Neural progenitor cell (in vitro differentiated cells): Measurements from ENCODE around the gene GATAD2A. TPM values are rescaled to one million over a fixed set of nuclear protein-coding genes. Genes with fewer than 3 reads are reported as not detected.

Experiments
- DNase-seq: peaks from one replicate; pipeline ENCODE4 v3.0.0-alpha.2; 2016; ENCODE audit warnings: low spot score
- H2AFZ ChIP-seq: fragments of 200-600 bp; sonication (generic); replicated peaks from 2 replicates; pipeline ENCODE4 v1.6.1; 2016; ENCODE audit warnings: antibody characterized with exemption
- H3F3A ChIP-seq: fragments of 200-600 bp; sonication (generic); 2 replicates; pipeline ENCODE4 v1.6.1; 2016; ENCODE audit warnings: antibody characterized with exemption, low read depth
- H3K27ac ChIP-seq: fragments of 200-600 bp; sonication (generic); 2 replicates; pipeline ENCODE4 v1.5.1; 2016; ENCODE audit warnings: mild to moderate bottlenecking
- H3K27me3 ChIP-seq: fragments of 200-600 bp; sonication (generic); 2 replicates; pipeline ENCODE4 v1.6.1; 2016; ENCODE audit warnings: mild to moderate bottlenecking, moderate library complexity
- H3K36me3 ChIP-seq: fragments of 200-600 bp; sonication (generic); 2 replicates; pipeline ENCODE4 v1.5.1; 2016
- H3K4me1 ChIP-seq: fragments of 200-600 bp; sonication (generic); 2 replicates; pipeline ENCODE4 v1.6.1; 2016; ENCODE audit warnings: mixed run types
- H3K4me2 ChIP-seq: fragments of 200-600 bp; sonication (generic); 2 replicates; pipeline ENCODE4 v1.6.1; 2016
- H3K4me3 ChIP-seq: fragments of 200-600 bp; sonication (generic); 2 replicates; pipeline ENCODE4 v1.5.1; 2016
- H3K79me2 ChIP-seq: fragments of 200-600 bp; sonication (generic); 2 replicates; pipeline ENCODE4 v1.6.1; 2016; ENCODE audit warnings: low read depth
- H3K9ac ChIP-seq: fragments of 200-600 bp; sonication (generic); 2 replicates; pipeline ENCODE4 v1.6.1; 2016
- H3K9me3 ChIP-seq: fragments of 200-600 bp; sonication (generic); 2 replicates; pipeline ENCODE4 v1.5.1; 2016; ENCODE audit warnings: low read depth
- H4K20me1 ChIP-seq: fragments of 200-600 bp; sonication (generic); 2 replicates; pipeline ENCODE4 v1.6.1; 2016; ENCODE audit warnings: low read depth
- H3K27ac Mint-ChIP-seq: 3 replicates; pipeline ENCODE4 v1.8.0; 2021; ENCODE audit warnings: mixed read lengths
- H3K27me3 Mint-ChIP-seq: 2 replicates; pipeline ENCODE4 v1.8.0; 2022; ENCODE audit warnings: low read depth, mild to moderate bottlenecking, inconsistent platforms, moderate library complexity, mixed read lengths; ENCODE audit not compliant: insufficient read depth
- H3K36me3 Mint-ChIP-seq: 3 replicates; pipeline ENCODE4 v1.8.0; 2021; ENCODE audit warnings: mixed read lengths
- H3K4me1 Mint-ChIP-seq: 3 replicates; pipeline ENCODE4 v1.8.0; 2021; ENCODE audit warnings: mixed read lengths
- H3K4me3 Mint-ChIP-seq: 3 replicates; pipeline ENCODE4 v1.8.0; 2021; ENCODE audit warnings: mild to moderate bottlenecking, moderate library complexity, mixed read lengths
- H3K9me3 Mint-ChIP-seq: 3 replicates; pipeline ENCODE4 v1.8.0; 2020; ENCODE audit warnings: mixed read lengths
- EZH2 ChIP-seq: fragments of 200-600 bp; sonication (generic); IDR thresholded peaks from 2 replicates; pipeline ENCODE4 v1.6.1; 2017; ENCODE audit warnings: antibody characterized with exemption, mild to moderate bottlenecking, moderate library complexity
- EZH2phosphoT487 ChIP-seq: fragments of 200-600 bp; sonication (generic); IDR thresholded peaks from 2 replicates; pipeline ENCODE4 v1.6.1; 2017; ENCODE audit warnings: antibody characterized with exemption
- total RNA-seq: library from RNA; depleted of rRNA; stranded (reverse); fragments of >200 nt; gene quantifications from 2 replicates; pipeline ENCODE4 v1.2.3, GENCODE V29; 2015; ENCODE audit warnings: low replicate concordance
- TF ChIP-seq, protein P1 (sequence below): fragments of 200-600 bp; sonication (generic); IDR thresholded peaks from 2 replicates; pipeline ENCODE4 v1.5.1; 2017; ENCODE audit warnings: antibody characterized with exemption, mild to moderate bottlenecking

Gene GATAD2A
- total RNA-seq, 1 donor from 2014 or later: 37.9 TPM

DNA sequence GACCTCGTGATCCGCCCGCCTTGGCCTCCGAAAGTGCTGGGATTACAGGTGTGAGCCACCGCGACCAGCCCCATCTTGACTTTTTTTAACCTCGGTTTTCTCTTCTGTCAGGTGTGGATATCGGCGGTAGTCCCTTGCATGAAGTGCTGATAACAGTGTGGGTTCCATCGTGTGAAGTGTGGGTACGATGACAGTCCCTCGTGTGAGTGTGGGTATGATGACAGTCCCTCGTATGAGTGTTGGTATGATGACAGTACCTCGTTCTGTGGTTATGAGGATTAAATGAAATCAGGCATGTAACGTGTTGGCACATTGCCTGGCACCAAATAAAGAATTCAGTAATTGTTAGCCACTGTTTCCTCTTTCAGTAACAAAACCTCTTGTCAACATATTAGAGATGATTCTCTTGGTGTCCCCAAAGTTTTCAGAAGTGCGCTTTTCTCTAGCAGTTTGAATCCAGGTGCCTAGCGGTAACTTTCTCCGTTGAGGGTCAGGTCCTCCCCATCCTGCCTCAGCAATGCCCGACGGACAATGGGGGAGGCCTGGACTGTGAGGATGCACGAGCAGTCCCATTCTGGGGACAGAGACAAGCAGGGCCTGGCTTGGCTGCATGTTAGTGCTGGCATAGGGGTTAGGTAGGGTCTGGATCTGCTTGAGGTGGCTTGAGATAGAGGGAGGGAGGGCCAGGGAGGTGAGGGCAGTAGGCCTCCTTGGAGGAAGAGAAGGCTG lies 15.3 kb downstream of the GATAD2A start:
- H3K4me1 Mint-ChIP-seq: peaks cover 19% of the 10 kb centered on the region
- H3K36me3 Mint-ChIP-seq: peaks cover 8% of the 10 kb centered on the region
- no peaks in the 10 kb centered on the region for H3F3A ChIP-seq
- no peaks in the 10 kb centered on the region for H3K27me3 ChIP-seq
- peaks cover 17% of the 10 kb centered on the region for H3K4me1 ChIP-seq
- no peak overlapping the region for H2AFZ ChIP-seq
- H3K4me3 ChIP-seq: no peak overlapping the region
- DNase-seq: no peak
- H3K4me3 Mint-ChIP-seq: no peak overlapping the region
- H3K27ac Mint-ChIP-seq: peak overlapping the region; percentile 78
- no peaks in the 10 kb centered on the region for H3K36me3 ChIP-seq
- peaks cover 100% of the 10 kb centered on the region for H3K79me2 ChIP-seq
- H3K9me3 ChIP-seq: no peaks in the 10 kb centered on the region
- peaks cover 90% of the 10 kb centered on the region for H4K20me1 ChIP-seq
- H3K27me3 Mint-ChIP-seq: no peaks in the 10 kb centered on the region
- no peak overlapping the region for H3K4me2 ChIP-seq
- H3K27ac ChIP-seq: no peak overlapping the region
- TF ChIP-seq, protein P1, sequence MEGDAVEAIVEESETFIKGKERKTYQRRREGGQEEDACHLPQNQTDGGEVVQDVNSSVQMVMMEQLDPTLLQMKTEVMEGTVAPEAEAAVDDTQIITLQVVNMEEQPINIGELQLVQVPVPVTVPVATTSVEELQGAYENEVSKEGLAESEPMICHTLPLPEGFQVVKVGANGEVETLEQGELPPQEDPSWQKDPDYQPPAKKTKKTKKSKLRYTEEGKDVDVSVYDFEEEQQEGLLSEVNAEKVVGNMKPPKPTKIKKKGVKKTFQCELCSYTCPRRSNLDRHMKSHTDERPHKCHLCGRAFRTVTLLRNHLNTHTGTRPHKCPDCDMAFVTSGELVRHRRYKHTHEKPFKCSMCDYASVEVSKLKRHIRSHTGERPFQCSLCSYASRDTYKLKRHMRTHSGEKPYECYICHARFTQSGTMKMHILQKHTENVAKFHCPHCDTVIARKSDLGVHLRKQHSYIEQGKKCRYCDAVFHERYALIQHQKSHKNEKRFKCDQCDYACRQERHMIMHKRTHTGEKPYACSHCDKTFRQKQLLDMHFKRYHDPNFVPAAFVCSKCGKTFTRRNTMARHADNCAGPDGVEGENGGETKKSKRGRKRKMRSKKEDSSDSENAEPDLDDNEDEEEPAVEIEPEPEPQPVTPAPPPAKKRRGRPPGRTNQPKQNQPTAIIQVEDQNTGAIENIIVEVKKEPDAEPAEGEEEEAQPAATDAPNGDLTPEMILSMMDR: no peak
- no peak for TF ChIP-seq EZH2phosphoT487
- TF ChIP-seq EZH2: no peak
- peaks cover 2% of the 10 kb centered on the region for H3K9me3 Mint-ChIP-seq
- H3K9ac ChIP-seq: no peak overlapping the region

DNA sequence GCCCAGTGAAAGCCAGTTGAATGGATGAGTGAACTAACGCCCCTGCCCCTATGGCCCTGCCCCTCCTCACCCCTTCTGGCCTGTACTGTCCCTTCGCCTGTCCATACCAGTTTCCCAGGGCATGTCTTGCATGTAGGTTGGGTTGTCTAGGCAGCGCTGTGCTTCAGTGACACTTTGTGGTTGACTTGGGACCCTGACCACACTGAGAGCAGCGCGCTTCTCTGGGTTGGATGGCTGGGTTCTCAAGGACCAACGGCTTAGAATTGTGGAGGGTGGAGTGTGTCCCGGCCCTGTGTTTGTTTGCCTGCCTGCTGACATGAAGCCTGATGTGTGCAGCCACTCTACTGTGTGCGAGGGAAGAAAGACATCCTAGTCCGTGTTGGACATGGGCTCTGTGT lies 15.8 kb downstream of the GATAD2A start:
- Histone ChIP-seq H3K27ac (no peak overlapping the region), H3K9ac (no peak overlapping the region), H3F3A (no peaks in the 10 kb centered on the region), H3K4me2 (no peak overlapping the region), H3K27me3 (no peaks in the 10 kb centered on the region), H3K4me1 (peaks cover 21% of the 10 kb centered on the region), H3K9me3 (no peaks in the 10 kb centered on the region), H4K20me1 (peaks cover 90% of the 10 kb centered on the region), H3K4me3 (no peak overlapping the region), H3K36me3 (no peaks in the 10 kb centered on the region), H2AFZ (no peak overlapping the region), H3K79me2 (peaks cover 100% of the 10 kb centered on the region)
- Mint-ChIP-seq H3K4me3 (no peak overlapping the region), H3K27me3 (no peaks in the 10 kb centered on the region), H3K9me3 (peaks cover 2% of the 10 kb centered on the region), H3K36me3 (peaks cover 3% of the 10 kb centered on the region), H3K4me1 (peaks cover 19% of the 10 kb centered on the region), H3K27ac (peak overlapping the region; percentile 78)
- TF ChIP-seq EZH2phosphoT487: no peak
- TF ChIP-seq, protein P1: no peak
- no peak for TF ChIP-seq EZH2
- no peak for DNase-seq

DNA sequence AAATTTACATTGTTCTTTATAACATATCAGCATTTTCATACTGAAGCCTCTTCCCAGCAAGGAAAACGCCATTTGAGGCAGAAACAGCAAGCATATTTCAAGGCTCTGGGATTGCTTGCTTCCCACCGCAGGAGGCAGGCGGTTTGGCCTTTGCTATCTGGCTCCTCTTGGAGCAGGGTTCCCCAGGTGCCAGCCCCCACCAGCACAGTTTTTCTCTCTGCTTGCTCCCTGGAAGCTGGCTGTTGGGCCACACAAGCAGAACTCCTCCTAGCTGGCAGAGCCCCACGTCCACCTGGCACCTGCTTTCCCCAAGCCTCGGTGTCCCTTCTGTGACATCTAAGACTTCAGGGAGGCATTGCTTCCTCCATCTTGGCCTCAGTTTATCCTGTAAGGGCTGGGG lies 16.7 kb downstream of the GATAD2A start:
- Histone ChIP-seq H3K36me3 (no peaks in the 10 kb centered on the region), H3K9ac (no peak overlapping the region), H3K4me3 (no peak overlapping the region), H3K9me3 (no peaks in the 10 kb centered on the region), H4K20me1 (peaks cover 90% of the 10 kb centered on the region), H3K27ac (no peak overlapping the region), H3K4me2 (no peak overlapping the region), H3K4me1 (peaks cover 23% of the 10 kb centered on the region), H2AFZ (no peak overlapping the region), H3K79me2 (peaks cover 100% of the 10 kb centered on the region), H3F3A (no peaks in the 10 kb centered on the region), H3K27me3 (no peaks in the 10 kb centered on the region)
- DNase-seq: no peak
- Mint-ChIP-seq H3K27ac (no peak overlapping the region), H3K4me3 (no peak overlapping the region), H3K27me3 (no peaks in the 10 kb centered on the region), H3K36me3 (peaks cover 5% of the 10 kb centered on the region), H3K4me1 (peaks cover 19% of the 10 kb centered on the region), H3K9me3 (peaks cover 2% of the 10 kb centered on the region)
- TF ChIP-seq, protein P1: no peak
- TF ChIP-seq EZH2: no peak
- no peak for TF ChIP-seq EZH2phosphoT487
